Measurements from ENCODE around the gene CDH5.
"Not testable (repeated sequence)": the region's sequence is repeated elsewhere in the genome, so short reads cannot be mapped to it uniquely, and the experiment has no call there.

CDH5 gene

GRCh38 chr16:66326991-66327513, 39.4 kb upstream of the CDH5 start:
- no peak overlapping the region for H3K27ac ChIP-seq
- no peak for TF ChIP-seq CTCF (conservative IDR thresholded peaks at IDR 0.05)
- no peak for TF ChIP-seq ZFX (IDR thresholded peaks at IDR 0.05)

GRCh38 chr16:66328282-66328681, 38.2 kb upstream of the CDH5 start:
- TF ChIP-seq CTCF (conservative IDR thresholded peaks at IDR 0.05) (no peak), ZFX (IDR thresholded peaks at IDR 0.05) (no peak)
- no peak overlapping the region for H3K27ac ChIP-seq

GRCh38 chr16:66331464-66331863, 35.0 kb upstream of the CDH5 start:
- H3K27ac ChIP-seq, result not testable (repeated sequence)

GRCh38 chr16:66332634-66333610, 33.6 kb upstream of the CDH5 start:
- TF ChIP-seq ZFX (IDR thresholded peaks at IDR 0.05), result no peak
- no peak overlapping the region for H3K27ac ChIP-seq

GRCh38 chr16:66334853-66335574, 31.5 kb upstream of the CDH5 start:
- H3K27ac ChIP-seq, result no peak overlapping the region
- no peak for TF ChIP-seq CTCF (conservative IDR thresholded peaks at IDR 0.05)
- TF ChIP-seq ZFX (IDR thresholded peaks at IDR 0.05), result no peak

- TF ChIP-seq CTCF (conservative IDR thresholded peaks at IDR 0.05) (no peak), ZFX (IDR thresholded peaks at IDR 0.05) (no peak)
- no peak overlapping the region for H3K27ac ChIP-seq
Measured at GRCh38 chr16:66335704-66336329, 30.7 kb upstream of the CDH5 start.

- TF ChIP-seq CTCF (conservative IDR thresholded peaks at IDR 0.05) (no peak), ZFX (IDR thresholded peaks at IDR 0.05) (no peak)
- H3K27ac ChIP-seq, result no peak overlapping the region
Measured at GRCh38 chr16:66337463-66338188, 28.9 kb upstream of the CDH5 start.
